ENCODE measurements around the gene PRR14. TPM values are rescaled to one million over a fixed set of nuclear protein-coding genes. Genes with fewer than 3 reads are reported as not detected.
A peak's percentile ranks its signal among the peaks of the same experiment; 100 is the strongest.

The PRR14 gene
- total RNA-seq, 1 donor from 2014 or later = 45.3 TPM

GRCh38 chr16:30698139-30698815 lies 47.5 kb downstream of the PRR14 start:
- peaks cover 20% of the 10 kb centered on the region for H3K36me3 Mint-ChIP-seq (ENCODE audit: low read depth, unreplicated experiment)
- H3K27me3 Mint-ChIP-seq (ENCODE audit: unreplicated experiment) = peaks cover 22% of the 10 kb centered on the region
- H3K4me3 Mint-ChIP-seq (ENCODE audit: unreplicated experiment) = peak overlapping the region; percentile 98
- no peak for TF ChIP-seq CTCF (IDR thresholded peaks at IDR 0.05; ENCODE audit: unreplicated experiment)
- peaks cover 15% of the 10 kb centered on the region for H3K4me1 Mint-ChIP-seq (ENCODE audit: unreplicated experiment)
- DNase-seq (ENCODE audit: low spot score) = peak; percentile 99
- no peaks in the 10 kb centered on the region for H3K9me3 Mint-ChIP-seq (ENCODE audit: unreplicated experiment)
- peak overlapping the region; percentile 99 for H3K27ac Mint-ChIP-seq (ENCODE audit: unreplicated experiment)

- H3K36me3 Mint-ChIP-seq (ENCODE audit: low read depth, unreplicated experiment) = peaks cover 23% of the 10 kb centered on the region
- peaks cover 15% of the 10 kb centered on the region for H3K4me1 Mint-ChIP-seq (ENCODE audit: unreplicated experiment)
- peaks cover 22% of the 10 kb centered on the region for H3K27me3 Mint-ChIP-seq (ENCODE audit: unreplicated experiment)
- peak within 1 kb of the TSS; percentile 98 for H3K4me3 Mint-ChIP-seq (ENCODE audit: unreplicated experiment)
- DNase-seq (ENCODE audit: low spot score) = peak; percentile 86
- no peak for TF ChIP-seq CTCF (IDR thresholded peaks at IDR 0.05; ENCODE audit: unreplicated experiment)
- peak within 1 kb of the TSS; percentile 99 for H3K27ac Mint-ChIP-seq (ENCODE audit: unreplicated experiment)
- no peaks in the 10 kb centered on the region for H3K9me3 Mint-ChIP-seq (ENCODE audit: unreplicated experiment)
These were observed 48.3 kb downstream of the PRR14 start, which contains the start of gene SRCAP for GRCh38 chr16:30698816-30699614. TSS of gene SRCAP (plus strand) at chr16:30699171. CDS start at chr16:30700825, 1,654 bp downstream.

- H3K9me3 Mint-ChIP-seq (ENCODE audit: unreplicated experiment) = no peaks in the 10 kb centered on the region
- H3K4me3 Mint-ChIP-seq (ENCODE audit: unreplicated experiment) = peak overlapping the region; percentile 98
- peaks cover 25% of the 10 kb centered on the region for H3K36me3 Mint-ChIP-seq (ENCODE audit: low read depth, unreplicated experiment)
- peaks cover 22% of the 10 kb centered on the region for H3K27me3 Mint-ChIP-seq (ENCODE audit: unreplicated experiment)
- H3K27ac Mint-ChIP-seq (ENCODE audit: unreplicated experiment) = peak overlapping the region; percentile 99
- TF ChIP-seq CTCF (IDR thresholded peaks at IDR 0.05; ENCODE audit: unreplicated experiment) = no peak
- peaks cover 15% of the 10 kb centered on the region for H3K4me1 Mint-ChIP-seq (ENCODE audit: unreplicated experiment)
- DNase-seq (ENCODE audit: low spot score) = no peak
These were observed 48.9 kb downstream of the PRR14 start for GRCh38 chr16:30699615-30700099.

GRCh38 chr16:30700491-30700890 lies 49.7 kb downstream of the PRR14 start:
- no peak for DNase-seq (ENCODE audit: low spot score)
- Mint-ChIP-seq H3K4me3 (ENCODE audit: unreplicated experiment) (peak overlapping the region; percentile 15), H3K27me3 (ENCODE audit: unreplicated experiment) (peaks cover 18% of the 10 kb centered on the region), H3K27ac (ENCODE audit: unreplicated experiment) (peak overlapping the region; percentile 99), H3K9me3 (ENCODE audit: unreplicated experiment) (no peaks in the 10 kb centered on the region), H3K4me1 (ENCODE audit: unreplicated experiment) (peaks cover 10% of the 10 kb centered on the region), H3K36me3 (ENCODE audit: low read depth, unreplicated experiment) (peaks cover 20% of the 10 kb centered on the region)
- no peak for TF ChIP-seq CTCF (IDR thresholded peaks at IDR 0.05; ENCODE audit: unreplicated experiment)
